Renal cortical epithelial cell (primary cell): Measurements from ENCODE around the gene KPNA6. TPM values are rescaled to one million over a fixed set of nuclear protein-coding genes. Genes with fewer than 3 reads are reported as not detected.
"Not testable (repeated sequence)": the region's sequence is repeated elsewhere in the genome, so short reads cannot be mapped to it uniquely, and the experiment has no call there.

Experiments
- DNase-seq: peaks from one replicate; pipeline ENCODE4 v3.0.0-alpha.2; 2011; ENCODE audit warnings: low read depth
- total RNA-seq: library from RNA; depleted of rRNA; stranded (reverse); fragments of >200 nt; gene quantifications from 2 replicates; pipeline ENCODE4 v1.2.3, GENCODE V29; 2014

Gene KPNA6
- total RNA-seq, 1 donor from 2014 or later = 67.9 TPM

GRCh38 chr1:32142446-32143301 lies 34.8 kb downstream of the KPNA6 start:
- peak; percentile 53 for DNase-seq

DNA sequence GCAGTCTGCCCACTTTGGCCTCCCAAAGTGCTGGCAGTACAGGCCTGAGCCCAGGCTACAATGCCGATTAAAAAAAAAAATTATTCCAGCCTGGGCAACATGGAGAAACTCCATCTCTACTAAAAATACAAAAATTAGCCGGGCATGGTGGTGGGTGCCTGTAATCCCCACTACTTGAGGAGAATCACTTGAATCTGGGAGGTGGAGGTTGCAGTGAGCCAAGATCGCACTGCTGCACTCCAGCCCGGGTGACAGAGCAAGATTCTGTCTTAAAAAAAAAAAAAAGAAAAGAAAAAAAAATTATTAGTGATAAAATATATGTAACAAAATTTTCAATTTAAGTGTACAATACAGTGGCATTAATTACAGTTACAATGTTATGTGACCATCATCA lies 35.4 kb downstream of the KPNA6 start:
- DNase-seq = not testable (repeated sequence)

GRCh38 chr1:32144033-32144432 lies 36.2 kb downstream of the KPNA6 start:
- no peak for DNase-seq

- not testable (repeated sequence) for DNase-seq
Measured at GRCh38 chr1:32147799-32148198, 39.9 kb downstream of the KPNA6 start.

DNA sequence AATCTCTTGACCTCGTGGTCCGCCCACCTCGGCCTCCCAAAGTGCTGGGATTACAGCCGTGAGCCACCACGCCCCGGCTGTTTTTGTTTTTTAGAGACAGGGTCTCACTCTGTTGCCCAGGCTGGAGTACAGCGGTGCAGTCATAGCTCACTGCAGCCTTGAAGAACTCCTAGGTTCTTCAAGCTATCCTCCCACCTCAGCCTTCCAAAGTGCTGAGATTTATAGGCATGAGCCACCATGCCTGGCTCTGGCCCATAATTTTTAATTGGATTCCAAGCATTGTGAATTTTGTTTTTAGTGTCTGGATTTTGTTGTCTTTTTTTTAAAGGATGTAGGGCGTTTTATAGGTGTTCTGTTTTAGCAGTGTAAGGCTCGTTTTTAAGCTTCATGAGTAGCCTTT lies 43.0 kb downstream of the KPNA6 start:
- DNase-seq = no peak

DNA sequence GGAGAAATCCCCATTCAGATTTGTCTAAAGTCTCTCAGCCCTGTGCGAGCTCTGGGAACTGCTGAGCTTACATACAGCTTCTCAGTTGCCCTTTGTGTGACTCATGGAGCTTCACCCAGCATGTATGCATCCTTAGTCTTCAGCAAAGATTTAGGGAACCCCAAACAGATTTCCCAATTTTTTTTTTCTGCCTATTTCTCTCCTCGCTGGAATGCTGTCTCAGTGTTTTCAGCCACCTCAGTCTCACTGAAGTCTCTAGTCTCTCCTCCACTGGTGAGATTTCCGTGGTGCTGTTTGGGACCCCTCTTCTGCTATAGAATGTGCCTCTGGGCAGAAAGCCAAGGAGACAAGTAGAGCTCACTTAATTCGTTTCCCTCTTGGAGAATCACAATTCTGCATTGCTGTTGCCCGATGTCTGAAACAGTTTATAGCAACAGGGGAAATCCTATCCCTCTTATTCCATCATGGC lies 43.5 kb downstream of the KPNA6 start:
- peak; percentile 15 for DNase-seq

- peak; percentile 37 for DNase-seq
Measured at GRCh38 chr1:32159189-32159588, 51.3 kb downstream of the KPNA6 start.

DNA sequence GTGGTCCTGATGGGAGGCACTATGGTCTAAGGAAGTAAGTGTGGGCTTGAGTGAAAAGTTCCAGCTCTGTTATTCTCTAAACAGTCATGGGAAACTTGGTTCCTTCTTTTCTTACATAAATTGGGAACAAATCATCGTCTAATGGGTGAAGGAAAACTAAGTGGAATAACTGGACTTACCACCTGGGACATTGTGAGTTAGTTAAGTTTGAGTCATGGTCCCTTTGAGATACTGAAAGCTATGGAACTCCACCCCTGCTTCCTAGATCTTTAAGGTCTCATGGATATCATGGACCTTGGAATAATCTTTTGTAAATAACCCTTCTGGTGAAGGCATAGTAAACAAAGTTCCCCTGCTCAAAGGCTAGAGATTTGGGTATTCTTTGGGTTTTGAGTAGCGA lies 55.5 kb downstream of the KPNA6 start:
- no peak for DNase-seq

DNA sequence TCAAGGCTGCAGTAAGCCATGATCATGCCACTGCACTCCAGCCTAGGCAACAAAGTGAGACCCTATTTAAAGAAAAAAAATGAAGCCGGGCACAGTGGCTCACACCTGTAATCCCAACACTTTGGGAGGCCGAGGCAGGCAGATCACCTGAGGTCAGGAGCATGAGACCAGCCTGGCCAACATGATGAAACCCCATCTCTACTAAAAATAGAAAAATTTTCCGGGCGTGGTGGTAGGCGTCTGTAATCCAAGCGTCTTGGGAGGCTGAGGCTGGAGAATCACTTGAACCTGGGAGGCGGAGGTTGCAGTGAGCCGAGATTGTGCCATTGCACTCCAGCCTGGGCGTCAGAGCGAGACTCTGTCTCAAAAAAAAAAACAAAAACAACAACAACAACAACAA lies 57.8 kb downstream of the KPNA6 start:
- not testable (repeated sequence) for DNase-seq

GRCh38 chr1:32170991-32171390 lies 63.1 kb downstream of the KPNA6 start:
- no peak for DNase-seq

DNA sequence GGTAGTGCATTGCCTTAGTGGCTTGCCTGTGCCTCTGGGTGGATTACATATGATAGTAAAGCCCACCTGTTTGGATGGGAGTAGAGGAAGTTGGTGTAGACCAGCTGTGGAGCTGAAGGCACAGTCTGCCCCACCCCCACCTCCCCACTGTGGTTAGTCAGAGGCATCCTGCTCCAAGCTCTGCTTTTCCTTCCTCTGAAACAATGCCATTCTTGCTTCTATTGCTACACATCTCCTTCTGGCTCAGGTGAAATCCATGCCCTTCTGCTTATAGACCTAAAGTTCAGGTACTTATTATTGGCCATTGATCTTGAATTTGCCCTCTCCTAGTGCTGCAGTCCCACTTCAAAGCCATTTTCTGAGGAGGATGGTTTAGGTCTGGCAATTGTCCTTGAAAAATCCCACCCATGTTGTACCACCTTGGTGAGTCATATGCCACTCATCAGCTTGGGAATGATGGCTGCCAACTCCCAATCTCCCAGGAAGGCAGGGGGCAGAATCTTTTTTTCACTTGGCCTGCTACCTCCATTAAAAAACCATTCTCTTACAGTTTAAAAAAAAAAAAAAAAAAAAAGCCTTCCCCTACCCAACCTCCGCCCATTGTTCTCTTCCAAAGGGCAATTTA lies 64.9 kb downstream of the KPNA6 start:
- DNase-seq = peak; percentile 72

DNA sequence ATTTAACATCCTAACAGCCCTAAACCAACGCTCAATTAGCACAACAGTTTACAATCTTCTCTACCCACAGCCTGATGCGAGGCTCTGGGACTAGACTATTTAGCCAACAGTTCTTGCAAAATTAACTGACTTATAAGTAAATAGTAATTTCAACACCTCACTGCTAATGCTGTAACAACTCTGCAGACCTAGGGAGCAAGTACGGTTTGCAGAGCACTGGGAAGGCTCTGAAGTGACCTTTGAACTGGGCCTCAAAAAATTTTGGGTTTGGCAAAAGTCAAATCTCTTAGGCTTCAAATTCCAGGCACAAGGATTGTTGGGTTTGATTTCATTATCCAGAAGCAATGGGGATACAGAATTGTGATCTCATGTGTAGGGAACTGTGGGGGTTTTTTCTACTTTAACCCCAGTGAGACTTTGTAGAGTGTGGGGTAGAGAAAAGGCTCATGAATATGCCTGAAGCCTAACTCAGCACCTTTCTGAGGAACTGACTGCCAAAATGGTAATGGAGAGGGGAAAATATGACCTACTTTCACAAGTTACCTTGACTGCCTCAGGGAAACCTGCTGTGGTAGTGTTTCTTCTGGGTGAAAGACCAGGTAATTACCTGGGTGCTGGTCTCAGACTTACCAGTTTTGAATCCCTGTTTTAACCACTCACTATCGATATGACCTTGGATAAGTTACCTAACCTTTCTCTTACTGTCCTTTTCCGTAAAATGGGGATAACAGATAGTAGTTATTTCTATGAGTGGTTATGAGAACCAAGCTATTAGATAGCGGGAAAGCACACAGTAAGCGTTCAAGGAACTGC lies 70.7 kb downstream of the KPNA6 start:
- DNase-seq = no peak

- DNase-seq = no peak
Measured at GRCh38 chr1:32179193-32179442, 71.3 kb downstream of the KPNA6 start.

DNA sequence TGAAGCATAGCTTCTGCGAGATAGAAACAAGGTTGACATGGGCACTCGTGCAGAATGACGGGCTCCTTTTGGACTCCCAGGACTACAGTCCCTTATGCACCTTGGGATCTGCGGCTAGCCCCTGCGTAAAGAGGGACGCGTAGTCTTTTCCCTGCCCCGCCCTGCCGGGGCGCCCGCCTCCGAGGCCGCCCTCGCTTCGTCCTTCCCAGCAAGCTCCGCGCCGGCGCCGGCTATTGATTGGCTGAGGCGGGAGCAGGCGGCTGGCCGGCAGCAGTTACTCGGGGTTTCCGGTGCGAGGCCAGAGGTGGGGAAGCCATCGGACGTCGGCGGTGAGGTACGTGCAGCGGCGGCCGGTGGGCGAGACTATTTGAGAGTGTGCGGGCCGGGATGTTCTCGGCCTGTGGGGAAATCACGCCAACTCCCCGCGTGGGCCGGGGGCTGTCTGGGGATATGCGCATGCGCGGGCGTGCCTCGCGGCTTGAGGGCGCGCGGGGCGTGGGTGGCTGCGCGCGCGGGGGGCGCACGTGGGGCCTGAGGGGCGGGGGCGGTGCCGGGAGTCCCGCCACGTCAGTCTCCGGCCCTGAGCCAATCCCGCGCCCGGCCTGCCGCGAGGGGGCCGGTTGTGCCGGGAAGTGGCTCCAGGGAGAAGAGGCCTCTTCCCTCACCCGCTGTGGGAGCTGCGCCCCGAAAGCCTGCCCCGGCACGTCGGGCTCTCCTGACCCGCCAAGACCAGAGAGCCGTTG lies 71.8 kb downstream of the KPNA6 start, which contains the start of gene TXLNA:
TXLNA (plus strand) TSS at position 233 of the 743 bp plus-strand sequence. CDS start 671 bp downstream, outside the sequence.
- peak; percentile 66 for DNase-seq

- peak; percentile 38 for DNase-seq
Measured at GRCh38 chr1:32180186-32181060, 72.6 kb downstream of the KPNA6 start.

DNA sequence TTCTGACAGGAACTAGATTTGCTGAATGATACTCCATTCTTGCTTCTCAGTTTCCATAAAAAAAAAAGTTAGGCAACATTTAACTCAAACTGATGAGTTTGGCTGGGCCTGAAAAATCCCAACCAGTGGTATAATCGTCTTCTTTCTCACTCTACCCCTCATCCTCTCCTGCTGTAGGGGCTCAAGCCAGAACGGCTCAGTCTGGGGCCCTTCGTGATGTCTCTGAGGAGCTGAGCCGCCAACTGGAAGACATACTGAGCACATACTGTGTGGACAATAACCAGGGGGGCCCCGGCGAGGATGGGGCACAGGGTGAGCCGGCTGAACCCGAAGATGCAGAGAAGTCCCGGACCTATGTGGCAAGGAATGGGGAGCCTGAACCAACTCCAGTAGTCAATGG lies 73.2 kb downstream of the KPNA6 start:
- no peak for DNase-seq

GRCh38 chr1:32181563-32181962 lies 73.7 kb downstream of the KPNA6 start:
- DNase-seq = no peak

GRCh38 chr1:32182060-32182459 lies 74.2 kb downstream of the KPNA6 start:
- no peak for DNase-seq

GRCh38 chr1:32184650-32185049 lies 76.8 kb downstream of the KPNA6 start:
- no peak for DNase-seq

DNA sequence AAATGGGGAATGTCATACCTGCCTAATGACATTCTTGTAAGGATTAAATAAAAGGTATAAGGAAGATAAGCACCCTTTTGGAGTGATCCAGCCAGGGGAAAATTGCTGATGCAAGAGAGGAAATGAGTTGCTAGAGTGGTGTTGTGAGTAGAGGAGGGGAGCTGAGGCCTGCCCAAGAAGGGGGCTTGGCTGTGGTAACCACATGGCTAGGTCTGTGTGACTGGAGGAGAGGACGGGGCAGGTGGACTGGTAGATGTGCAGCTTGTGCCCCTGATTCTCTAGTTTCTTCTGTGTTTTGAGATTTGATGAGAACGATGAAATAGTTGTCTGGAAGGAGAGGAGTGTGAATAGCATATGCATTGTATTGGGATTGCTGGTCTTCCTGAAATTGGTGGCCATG lies 78.2 kb downstream of the KPNA6 start:
- DNase-seq = no peak

DNA sequence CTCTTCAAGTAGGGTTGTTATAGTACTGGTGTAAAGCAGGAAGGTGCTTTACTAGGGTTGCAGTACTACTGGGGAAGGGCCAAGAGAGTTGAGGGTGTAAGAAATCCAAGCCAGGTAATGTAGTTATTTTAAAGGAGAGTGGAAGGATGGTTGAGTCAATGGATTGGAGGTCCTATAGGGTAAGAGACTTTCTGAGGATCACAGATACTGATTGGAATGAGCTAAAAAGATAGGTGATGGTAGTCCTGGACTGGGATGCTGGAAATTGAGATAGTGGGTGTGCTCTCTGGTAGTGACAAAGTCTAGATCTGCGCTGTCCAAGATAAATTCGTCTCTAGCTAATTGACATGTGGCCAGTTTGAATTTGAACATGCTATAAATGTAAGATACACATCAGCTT lies 78.6 kb downstream of the KPNA6 start:
- no peak for DNase-seq
